ENCODE results near the gene DEFB132. TPM values are rescaled to one million over a fixed set of nuclear protein-coding genes. Genes with fewer than 3 reads are reported as not detected.

Gene DEFB132
- total RNA-seq, 4 donors from 2014 or later = 1.5 to 9.2 (median 2.0) TPM

GRCh38 chr20:295804-296203, 38.3 kb downstream of the DEFB132 start:
- TF ChIP-seq CTCF (IDR thresholded peaks at IDR 0.05) = no peak
- ATAC-seq (ENCODE audit: low FRiP score) (no peak), DNase-seq (ENCODE audit: low spot score) (no peak)

GRCh38 chr20:297098-297924, 39.8 kb downstream of the DEFB132 start, which contains the start of gene ZCCHC3:
TSS of gene ZCCHC3 (plus strand) at chr20:297570. CDS start at chr20:297587, 17 bp downstream.
- no peak for TF ChIP-seq CTCF (IDR thresholded peaks at IDR 0.05)
- ATAC-seq (ENCODE audit: low FRiP score) (peak; percentile 94), DNase-seq (ENCODE audit: low spot score) (peak; percentile 58)

- DNase-seq (ENCODE audit: low spot score) (no peak), ATAC-seq (ENCODE audit: low FRiP score) (peak; percentile 3)
- no peak for TF ChIP-seq CTCF (IDR thresholded peaks at IDR 0.05)
Observed at GRCh38 chr20:297925-298775, 40.6 kb downstream of the DEFB132 start.

- DNase-seq (ENCODE audit: low spot score) = no peak
- TF ChIP-seq CTCF (IDR thresholded peaks at IDR 0.05) = no peak
- no peak for ATAC-seq (ENCODE audit: low FRiP score)
Observed at GRCh38 chr20:298776-299391, 41.4 kb downstream of the DEFB132 start.

- TF ChIP-seq CTCF (IDR thresholded peaks at IDR 0.05) = no peak
- no peak for ATAC-seq (ENCODE audit: low FRiP score)
- no peak for DNase-seq (ENCODE audit: low spot score)
Observed at GRCh38 chr20:300345-300990, 42.9 kb downstream of the DEFB132 start.
